HFFc6 (cell line): ENCODE measurements around the gene GLI3. TPM values are rescaled to one million over a fixed set of nuclear protein-coding genes. Genes with fewer than 3 reads are reported as not detected.

Source experiments
- DNase-seq: peaks from one replicate; pipeline ENCODE4 v3.0.0-alpha.2; 2018
- H3K27ac Mint-ChIP-seq: 2 replicates; pipeline ENCODE4 v1.8.0; 2020; ENCODE audit warnings: mild to moderate bottlenecking, mixed read lengths
- H3K27me3 Mint-ChIP-seq: 2 replicates; pipeline ENCODE4 v1.8.0; 2021; ENCODE audit warnings: mild to moderate bottlenecking, moderate library complexity, mixed read lengths; ENCODE audit not compliant: insufficient read depth
- H3K36me3 Mint-ChIP-seq: 2 replicates; pipeline ENCODE4 v1.8.0; 2021; ENCODE audit warnings: low read depth, mixed read lengths
- H3K4me1 Mint-ChIP-seq: 2 replicates; pipeline ENCODE4 v1.8.0; 2020; ENCODE audit warnings: low read depth, mixed read lengths
- H3K4me3 Mint-ChIP-seq: 2 replicates; pipeline ENCODE4 v1.8.0; 2020; ENCODE audit warnings: mild to moderate bottlenecking, moderate library complexity, mixed read lengths
- H3K9me3 Mint-ChIP-seq: 2 replicates; pipeline ENCODE4 v1.8.0; 2020; ENCODE audit warnings: mild to moderate bottlenecking, mixed read lengths
- total RNA-seq, 6 experiments: library from RNA; stranded (reverse); fragmentation: NEBNext Ultra II Directional; extraction: Animal tissue kit (Norgen Biotek cat#: 25700); gene quantifications; 2 replicates in 1 of 6; 3 replicates in 5 of 6; pipeline ENCODE4 v1.2.3, GENCODE V29; 2021
- TF ChIP-seq, protein P1 (sequence below): fragments of 200-600 bp; sonication (generic); IDR thresholded peaks from 2 replicates; pipeline ENCODE4 v1.5.0; 2021; ENCODE audit warnings: antibody characterized with exemption, mild to moderate bottlenecking

Gene GLI3
- total RNA-seq, 6 experiments from 2014 or later = 12.5 to 23.0 (median 21.7) TPM

DNA sequence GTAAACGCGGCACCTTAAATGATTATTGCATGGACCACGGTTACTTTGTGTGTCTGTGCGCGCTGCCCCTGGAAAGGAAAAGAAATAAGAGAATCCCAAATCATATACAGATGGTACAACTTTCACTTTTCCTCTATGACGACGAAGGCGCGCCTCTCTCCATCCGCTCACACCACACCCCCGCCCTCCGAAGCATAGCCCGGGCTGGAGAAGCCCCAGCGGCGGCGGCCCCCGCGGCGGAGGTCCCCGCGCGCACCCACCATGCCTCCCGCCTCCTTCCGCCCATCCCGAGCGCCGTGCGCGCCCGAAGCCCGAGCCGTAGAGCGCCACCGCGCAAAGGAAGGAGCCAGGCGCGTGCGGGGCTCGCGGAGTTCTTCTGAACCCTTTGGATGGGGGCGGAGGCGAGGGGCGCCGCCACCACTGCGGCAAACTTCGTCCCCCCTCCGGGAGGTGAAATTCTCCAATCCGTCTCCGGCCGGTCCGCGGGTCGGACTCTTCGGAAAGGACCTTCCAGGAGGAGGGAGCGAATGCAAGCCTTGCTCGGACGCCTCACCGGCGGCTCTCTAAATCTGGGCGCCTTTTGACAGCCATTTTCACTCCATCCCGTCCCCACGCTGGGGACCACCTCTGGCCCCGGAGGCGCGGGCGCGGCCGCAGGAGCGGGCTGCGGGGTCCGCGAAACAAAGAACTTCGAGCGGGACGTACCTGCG lies 588 bp downstream of the GLI3 start:
- Mint-ChIP-seq H3K27ac (peak overlapping the region; percentile 67), H3K4me3 (peak overlapping the region; percentile 91), H3K36me3 (no peaks in the 10 kb centered on the region; the same call in 1 of the 2 replicates), H3K9me3 (no peaks in the 10 kb centered on the region), H3K27me3 (no peaks in the 10 kb centered on the region; the same call in 1 of the 2 replicates), H3K4me1 (peaks cover 77% of the 10 kb centered on the region)
- DNase-seq = peak; percentile 46
- TF ChIP-seq, protein P1, sequence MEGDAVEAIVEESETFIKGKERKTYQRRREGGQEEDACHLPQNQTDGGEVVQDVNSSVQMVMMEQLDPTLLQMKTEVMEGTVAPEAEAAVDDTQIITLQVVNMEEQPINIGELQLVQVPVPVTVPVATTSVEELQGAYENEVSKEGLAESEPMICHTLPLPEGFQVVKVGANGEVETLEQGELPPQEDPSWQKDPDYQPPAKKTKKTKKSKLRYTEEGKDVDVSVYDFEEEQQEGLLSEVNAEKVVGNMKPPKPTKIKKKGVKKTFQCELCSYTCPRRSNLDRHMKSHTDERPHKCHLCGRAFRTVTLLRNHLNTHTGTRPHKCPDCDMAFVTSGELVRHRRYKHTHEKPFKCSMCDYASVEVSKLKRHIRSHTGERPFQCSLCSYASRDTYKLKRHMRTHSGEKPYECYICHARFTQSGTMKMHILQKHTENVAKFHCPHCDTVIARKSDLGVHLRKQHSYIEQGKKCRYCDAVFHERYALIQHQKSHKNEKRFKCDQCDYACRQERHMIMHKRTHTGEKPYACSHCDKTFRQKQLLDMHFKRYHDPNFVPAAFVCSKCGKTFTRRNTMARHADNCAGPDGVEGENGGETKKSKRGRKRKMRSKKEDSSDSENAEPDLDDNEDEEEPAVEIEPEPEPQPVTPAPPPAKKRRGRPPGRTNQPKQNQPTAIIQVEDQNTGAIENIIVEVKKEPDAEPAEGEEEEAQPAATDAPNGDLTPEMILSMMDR = peak; percentile 11; the same call in 1 of the 2 replicates

DNA sequence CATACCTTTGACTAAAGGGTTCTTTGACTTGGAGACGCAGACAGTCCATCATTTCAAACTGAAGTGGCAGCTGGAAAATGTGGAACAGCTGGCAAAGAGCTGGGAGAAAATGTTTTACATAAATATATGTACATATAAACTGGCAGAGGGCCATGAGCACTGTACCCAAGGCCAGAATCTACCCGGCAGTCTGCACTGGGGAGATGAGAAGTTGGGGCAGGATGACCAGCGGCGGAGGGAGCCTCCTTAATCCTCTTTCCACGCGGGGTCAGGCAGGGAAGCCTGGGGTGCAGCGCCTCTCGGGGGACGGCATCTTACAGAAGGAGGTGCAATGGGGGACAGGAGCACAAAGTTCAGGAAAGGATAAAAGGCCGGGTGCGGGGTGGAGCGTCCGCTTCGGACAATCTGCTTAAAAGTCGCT lies 1.3 kb downstream of the GLI3 start:
- H3K4me3 Mint-ChIP-seq = peak overlapping the region; percentile 91
- H3K36me3 Mint-ChIP-seq = no peaks in the 10 kb centered on the region; the same call in 1 of the 2 replicates
- TF ChIP-seq, protein P1 = no peak
- no peaks in the 10 kb centered on the region for H3K9me3 Mint-ChIP-seq
- H3K27me3 Mint-ChIP-seq = no peaks in the 10 kb centered on the region; the same call in 1 of the 2 replicates
- DNase-seq = no peak
- H3K4me1 Mint-ChIP-seq = peaks cover 78% of the 10 kb centered on the region
- peak overlapping the region; percentile 67 for H3K27ac Mint-ChIP-seq

DNA sequence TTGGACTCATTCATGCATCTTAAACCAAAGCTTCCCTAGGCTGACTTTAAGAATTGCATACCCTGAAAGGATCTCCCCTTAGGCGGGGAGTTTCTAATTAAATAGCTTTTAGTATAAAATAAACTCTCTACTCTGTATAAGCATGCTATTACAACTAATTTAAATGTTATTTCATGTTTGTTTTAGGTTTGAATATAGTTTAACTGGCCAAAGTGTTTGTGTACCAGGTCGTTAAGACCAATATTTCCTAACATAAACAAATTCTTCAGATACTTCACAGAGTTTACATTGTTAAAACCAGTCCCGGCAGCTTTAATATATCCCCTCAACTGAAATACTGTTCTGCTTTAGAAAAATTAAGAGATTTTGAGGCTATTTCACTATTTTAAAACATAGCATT lies 2.3 kb downstream of the GLI3 start:
- no peaks in the 10 kb centered on the region; the same call in 1 of the 2 replicates for H3K36me3 Mint-ChIP-seq
- H3K27ac Mint-ChIP-seq = peak overlapping the region; percentile 20; the same call in 1 of the 2 replicates
- H3K4me3 Mint-ChIP-seq = peak overlapping the region; percentile 91
- no peaks in the 10 kb centered on the region for H3K9me3 Mint-ChIP-seq
- TF ChIP-seq, protein P1 = no peak
- H3K4me1 Mint-ChIP-seq = peaks cover 68% of the 10 kb centered on the region
- no peaks in the 10 kb centered on the region; the same call in 1 of the 2 replicates for H3K27me3 Mint-ChIP-seq
- DNase-seq = no peak

DNA sequence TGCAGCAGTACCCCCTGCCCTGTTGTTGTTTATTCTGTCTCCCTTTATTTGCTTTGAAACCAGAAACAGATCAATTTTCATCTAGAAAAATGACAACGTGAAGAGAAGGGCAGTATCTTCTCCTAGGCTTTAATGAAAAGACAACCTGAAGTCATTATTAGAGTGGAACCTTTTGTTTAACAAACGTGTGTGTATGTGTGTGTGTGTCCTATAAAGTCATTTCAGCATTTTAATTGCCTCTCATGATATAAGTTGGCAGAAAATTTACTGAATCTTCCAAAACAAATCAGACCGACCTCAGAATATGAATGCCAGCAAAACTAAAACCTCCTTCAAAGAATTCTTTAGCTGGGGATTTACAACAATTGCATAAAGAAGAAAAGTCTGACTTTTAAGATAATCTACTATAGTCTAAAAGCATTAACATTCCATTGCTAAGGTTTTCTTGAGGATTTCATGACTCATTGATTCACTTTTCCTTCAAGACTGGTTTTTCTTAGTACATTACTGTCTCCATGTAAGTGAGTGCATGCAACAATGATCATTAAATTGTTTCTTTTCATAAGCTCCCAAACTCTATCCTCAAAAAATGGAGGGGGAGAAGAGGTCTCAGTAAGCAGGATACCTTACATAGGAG lies 3.2 kb downstream of the GLI3 start:
- DNase-seq = peak; percentile 12

DNA sequence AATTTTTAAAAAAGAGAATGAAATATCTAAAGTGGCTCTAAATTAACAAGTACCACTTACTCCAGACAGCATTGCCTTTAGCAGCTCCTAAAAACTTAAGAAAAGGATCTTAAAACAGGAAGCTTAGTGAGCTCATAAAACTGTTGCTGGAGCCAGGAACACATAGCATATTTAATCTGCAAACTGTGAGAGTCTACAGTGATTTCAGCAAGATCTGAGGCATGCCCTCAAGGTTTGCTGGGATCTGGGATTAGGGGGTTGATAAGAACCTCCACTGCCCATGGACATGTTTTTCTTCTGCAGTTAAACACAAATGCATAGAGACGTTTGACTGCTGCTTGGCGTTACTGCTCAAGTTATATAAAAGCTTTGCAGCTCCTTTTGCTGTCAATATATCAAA lies 3.8 kb downstream of the GLI3 start:
- no peaks in the 10 kb centered on the region; the same call in 1 of the 2 replicates for H3K27me3 Mint-ChIP-seq
- TF ChIP-seq, protein P1 = no peak
- DNase-seq = peak; percentile 11
- peak overlapping the region; percentile 70 for H3K27ac Mint-ChIP-seq
- H3K4me1 Mint-ChIP-seq = peaks cover 52% of the 10 kb centered on the region
- no peaks in the 10 kb centered on the region; the same call in 1 of the 2 replicates for H3K36me3 Mint-ChIP-seq
- H3K4me3 Mint-ChIP-seq = peak overlapping the region; percentile 68
- no peaks in the 10 kb centered on the region for H3K9me3 Mint-ChIP-seq

More for the DNA sequence above, 3.2 kb downstream of the GLI3 start:
- Mint-ChIP-seq H3K9me3 (no peaks in the 10 kb centered on the region), H3K27ac (peak overlapping the region; percentile 70), H3K36me3 (no peaks in the 10 kb centered on the region; the same call in 1 of the 2 replicates), H3K4me3 (peak overlapping the region; percentile 68), H3K27me3 (no peaks in the 10 kb centered on the region; the same call in 1 of the 2 replicates), H3K4me1 (peaks cover 59% of the 10 kb centered on the region)
- TF ChIP-seq, protein P1 = no peak
